Measurements from ENCODE around the gene LCE2C.
"Not testable (repeated sequence)": the region's sequence is repeated elsewhere in the genome, so short reads cannot be mapped to it uniquely, and the experiment has no call there.

Gene LCE2C

GRCh38 chr1:152681616-152682015 lies 6.5 kb downstream of the LCE2C start:
- Histone ChIP-seq H3K27ac (replicated peaks) (no peak overlapping the region), H3K4me3 (replicated peaks; ENCODE audit: insufficient read depth, low read length) (no peak overlapping the region), H3K27me3 (ENCODE audit: insufficient read depth, poor library complexity, severe bottlenecking) (peaks cover 4% of the 10 kb centered on the region)
- TF ChIP-seq SPI1 (IDR thresholded peaks at IDR 0.05; ENCODE audit: borderline replicate concordance, low read depth) (no peak), CTCF (IDR thresholded peaks at IDR 0.05; ENCODE audit: insufficient read depth, low read length) (no peak), POLR2AphosphoS5 (IDR thresholded peaks at IDR 0.05; ENCODE audit: low read depth) (no peak), REST (IDR thresholded peaks at IDR 0.05; ENCODE audit: insufficient replicate concordance, low read depth) (no peak), GABPA (IDR thresholded peaks at IDR 0.05; ENCODE audit: low read depth) (no peak)
- DNase-seq (ENCODE audit: low read depth in 1 of 2, low spot score in 1 of 2), result no peak

- no peak overlapping the region for H3K4me3 ChIP-seq (replicated peaks; ENCODE audit: insufficient read depth, low read length)
- H3K27ac ChIP-seq (replicated peaks), result no peak overlapping the region
- peaks cover 4% of the 10 kb centered on the region for H3K27me3 ChIP-seq (ENCODE audit: insufficient read depth, poor library complexity, severe bottlenecking)
- DNase-seq (ENCODE audit: low read depth in 1 of 2, low spot score in 1 of 2), result no peak
- TF ChIP-seq REST (IDR thresholded peaks at IDR 0.05; ENCODE audit: insufficient replicate concordance, low read depth), result no peak
- TF ChIP-seq GABPA (IDR thresholded peaks at IDR 0.05; ENCODE audit: low read depth), result no peak
- no peak for TF ChIP-seq CTCF (IDR thresholded peaks at IDR 0.05; ENCODE audit: insufficient read depth, low read length)
- TF ChIP-seq POLR2AphosphoS5 (IDR thresholded peaks at IDR 0.05; ENCODE audit: low read depth), result no peak
- TF ChIP-seq SPI1 (IDR thresholded peaks at IDR 0.05; ENCODE audit: borderline replicate concordance, low read depth), result no peak
These were observed 8.8 kb downstream of the LCE2C start for GRCh38 chr1:152683846-152684245.

GRCh38 chr1:152685823-152686222 lies 10.7 kb downstream of the LCE2C start, which contains the start of gene LCE2B:
Gene LCE2B (plus strand): TSS chr1:152686123. CDS start chr1:152686844, 721 bp downstream.
- not testable (repeated sequence) for H3K4me3 ChIP-seq (replicated peaks; ENCODE audit: insufficient read depth, low read length); H3K27ac ChIP-seq (replicated peaks); DNase-seq (ENCODE audit: low read depth in 1 of 2, low spot score in 1 of 2); H3K27me3 ChIP-seq (ENCODE audit: insufficient read depth, poor library complexity, severe bottlenecking)

GRCh38 chr1:152697701-152698600 lies 22.9 kb downstream of the LCE2C start, which contains the start of gene LCE2A:
Gene LCE2A (plus strand): TSS chr1:152698345. CDS start chr1:152698902, 557 bp downstream.
- H3K27ac ChIP-seq (replicated peaks), result no peak within 1 kb of the TSS
- peaks cover 2% of the 10 kb centered on the region for H3K27me3 ChIP-seq (ENCODE audit: insufficient read depth, poor library complexity, severe bottlenecking)
- DNase-seq (ENCODE audit: low read depth in 1 of 2, low spot score in 1 of 2), result no peak
- no peak within 1 kb of the TSS for H3K4me3 ChIP-seq (replicated peaks; ENCODE audit: insufficient read depth, low read length)
- no peak for TF ChIP-seq REST (IDR thresholded peaks at IDR 0.05; ENCODE audit: insufficient replicate concordance, low read depth)

Measured in HL-60 (cell line).